ENCODE measurements around the gene GALNTL6. TPM values are rescaled to one million over a fixed set of nuclear protein-coding genes. Genes with fewer than 3 reads are reported as not detected.

The GALNTL6 gene
- total and polyA plus RNA-seq, 2 experiments from 2014 or later, result 0.38 to 0.40 TPM

DNA sequence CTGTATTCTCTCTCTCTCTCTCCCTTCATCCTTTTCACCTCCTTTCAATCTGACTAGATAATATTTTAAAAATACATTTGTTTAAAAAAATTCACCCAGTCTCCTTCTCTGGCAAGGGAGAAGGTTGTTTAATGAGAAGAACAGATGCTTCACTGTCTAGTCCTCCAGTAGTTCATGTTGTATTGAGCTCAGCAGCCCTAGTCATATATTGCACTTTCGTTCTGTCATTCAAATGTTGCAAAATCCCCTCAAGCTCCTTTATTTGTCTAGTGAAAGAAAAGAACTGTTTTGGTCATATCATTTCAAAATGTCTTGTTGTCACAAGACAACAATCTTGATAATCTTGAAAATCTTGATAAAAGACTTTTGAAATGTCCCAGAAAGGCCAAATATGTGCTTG lies 248.0 kb downstream of the GALNTL6 start (continued):
- TF ChIP-seq, protein P1, sequence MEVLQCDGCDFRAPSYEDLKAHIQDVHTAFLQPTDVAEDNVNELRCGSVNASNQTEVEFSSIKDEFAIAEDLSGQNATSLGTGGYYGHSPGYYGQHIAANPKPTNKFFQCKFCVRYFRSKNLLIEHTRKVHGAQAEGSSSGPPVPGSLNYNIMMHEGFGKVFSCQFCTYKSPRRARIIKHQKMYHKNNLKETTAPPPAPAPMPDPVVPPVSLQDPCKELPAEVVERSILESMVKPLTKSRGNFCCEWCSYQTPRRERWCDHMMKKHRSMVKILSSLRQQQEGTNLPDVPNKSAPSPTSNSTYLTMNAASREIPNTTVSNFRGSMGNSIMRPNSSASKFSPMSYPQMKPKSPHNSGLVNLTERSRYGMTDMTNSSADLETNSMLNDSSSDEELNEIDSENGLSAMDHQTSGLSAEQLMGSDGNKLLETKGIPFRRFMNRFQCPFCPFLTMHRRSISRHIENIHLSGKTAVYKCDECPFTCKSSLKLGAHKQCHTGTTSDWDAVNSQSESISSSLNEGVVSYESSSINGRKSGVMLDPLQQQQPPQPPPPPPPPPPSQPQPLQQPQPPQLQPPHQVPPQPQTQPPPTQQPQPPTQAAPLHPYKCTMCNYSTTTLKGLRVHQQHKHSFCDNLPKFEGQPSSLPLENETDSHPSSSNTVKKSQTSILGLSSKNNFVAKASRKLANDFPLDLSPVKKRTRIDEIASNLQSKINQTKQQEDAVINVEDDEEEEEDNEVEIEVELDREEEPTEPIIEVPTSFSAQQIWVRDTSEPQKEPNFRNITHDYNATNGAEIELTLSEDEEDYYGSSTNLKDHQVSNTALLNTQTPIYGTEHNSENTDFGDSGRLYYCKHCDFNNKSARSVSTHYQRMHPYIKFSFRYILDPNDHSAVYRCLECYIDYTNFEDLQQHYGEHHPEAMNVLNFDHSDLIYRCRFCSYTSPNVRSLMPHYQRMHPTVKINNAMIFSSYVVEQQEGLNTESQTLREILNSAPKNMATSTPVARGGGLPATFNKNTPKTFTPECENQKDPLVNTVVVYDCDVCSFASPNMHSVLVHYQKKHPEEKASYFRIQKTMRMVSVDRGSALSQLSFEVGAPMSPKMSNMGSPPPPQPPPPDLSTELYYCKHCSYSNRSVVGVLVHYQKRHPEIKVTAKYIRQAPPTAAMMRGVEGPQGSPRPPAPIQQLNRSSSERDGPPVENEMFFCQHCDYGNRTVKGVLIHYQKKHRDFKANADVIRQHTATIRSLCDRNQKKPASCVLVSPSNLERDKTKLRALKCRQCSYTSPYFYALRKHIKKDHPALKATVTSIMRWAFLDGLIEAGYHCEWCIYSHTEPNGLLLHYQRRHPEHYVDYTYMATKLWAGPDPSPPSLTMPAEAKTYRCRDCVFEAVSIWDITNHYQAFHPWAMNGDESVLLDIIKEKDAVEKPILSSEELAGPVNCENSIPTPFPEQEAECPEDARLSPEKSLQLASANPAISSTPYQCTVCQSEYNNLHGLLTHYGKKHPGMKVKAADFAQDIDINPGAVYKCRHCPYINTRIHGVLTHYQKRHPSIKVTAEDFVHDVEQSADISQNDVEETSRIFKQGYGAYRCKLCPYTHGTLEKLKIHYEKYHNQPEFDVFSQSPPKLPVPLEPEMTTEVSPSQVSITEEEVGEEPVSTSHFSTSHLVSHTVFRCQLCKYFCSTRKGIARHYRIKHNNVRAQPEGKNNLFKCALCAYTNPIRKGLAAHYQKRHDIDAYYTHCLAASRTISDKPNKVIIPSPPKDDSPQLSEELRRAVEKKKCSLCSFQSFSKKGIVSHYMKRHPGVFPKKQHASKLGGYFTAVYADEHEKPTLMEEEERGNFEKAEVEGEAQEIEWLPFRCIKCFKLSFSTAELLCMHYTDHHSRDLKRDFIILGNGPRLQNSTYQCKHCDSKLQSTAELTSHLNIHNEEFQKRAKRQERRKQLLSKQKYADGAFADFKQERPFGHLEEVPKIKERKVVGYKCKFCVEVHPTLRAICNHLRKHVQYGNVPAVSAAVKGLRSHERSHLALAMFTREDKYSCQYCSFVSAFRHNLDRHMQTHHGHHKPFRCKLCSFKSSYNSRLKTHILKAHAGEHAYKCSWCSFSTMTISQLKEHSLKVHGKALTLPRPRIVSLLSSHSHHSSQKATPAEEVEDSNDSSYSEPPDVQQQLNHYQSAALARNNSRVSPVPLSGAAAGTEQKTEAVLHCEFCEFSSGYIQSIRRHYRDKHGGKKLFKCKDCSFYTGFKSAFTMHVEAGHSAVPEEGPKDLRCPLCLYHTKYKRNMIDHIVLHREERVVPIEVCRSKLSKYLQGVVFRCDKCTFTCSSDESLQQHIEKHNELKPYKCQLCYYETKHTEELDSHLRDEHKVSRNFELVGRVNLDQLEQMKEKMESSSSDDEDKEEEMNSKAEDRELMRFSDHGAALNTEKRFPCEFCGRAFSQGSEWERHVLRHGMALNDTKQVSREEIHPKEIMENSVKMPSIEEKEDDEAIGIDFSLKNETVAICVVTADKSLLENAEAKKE (CRISPR knock-in tag; IDR thresholded peaks at IDR 0.05), result no peak
- TF ChIP-seq STAT1 (IDR thresholded peaks at IDR 0.05; ENCODE audit: unreplicated experiment) (no peak), ZNF331 (CRISPR knock-in tag; IDR thresholded peaks at IDR 0.05; ENCODE audit: low read depth) (no peak), NANOG (IDR thresholded peaks at IDR 0.05; ENCODE audit: borderline replicate concordance) (no peak), POLR2AphosphoS5 (IDR thresholded peaks at IDR 0.05; ENCODE audit: low read depth) (no peak), CREB1 (CRISPR knock-in tag; IDR thresholded peaks at IDR 0.05; ENCODE audit: low read depth) (no peak), EZH2 (IDR thresholded peaks at IDR 0.05; ENCODE audit: low read depth, unreplicated experiment) (no peak), ZNF114 (CRISPR knock-in tag; IDR thresholded peaks at IDR 0.05) (no peak), JUNB (IDR thresholded peaks at IDR 0.05; ENCODE audit: unreplicated experiment) (no peak)
- TF ChIP-seq, protein P2, sequence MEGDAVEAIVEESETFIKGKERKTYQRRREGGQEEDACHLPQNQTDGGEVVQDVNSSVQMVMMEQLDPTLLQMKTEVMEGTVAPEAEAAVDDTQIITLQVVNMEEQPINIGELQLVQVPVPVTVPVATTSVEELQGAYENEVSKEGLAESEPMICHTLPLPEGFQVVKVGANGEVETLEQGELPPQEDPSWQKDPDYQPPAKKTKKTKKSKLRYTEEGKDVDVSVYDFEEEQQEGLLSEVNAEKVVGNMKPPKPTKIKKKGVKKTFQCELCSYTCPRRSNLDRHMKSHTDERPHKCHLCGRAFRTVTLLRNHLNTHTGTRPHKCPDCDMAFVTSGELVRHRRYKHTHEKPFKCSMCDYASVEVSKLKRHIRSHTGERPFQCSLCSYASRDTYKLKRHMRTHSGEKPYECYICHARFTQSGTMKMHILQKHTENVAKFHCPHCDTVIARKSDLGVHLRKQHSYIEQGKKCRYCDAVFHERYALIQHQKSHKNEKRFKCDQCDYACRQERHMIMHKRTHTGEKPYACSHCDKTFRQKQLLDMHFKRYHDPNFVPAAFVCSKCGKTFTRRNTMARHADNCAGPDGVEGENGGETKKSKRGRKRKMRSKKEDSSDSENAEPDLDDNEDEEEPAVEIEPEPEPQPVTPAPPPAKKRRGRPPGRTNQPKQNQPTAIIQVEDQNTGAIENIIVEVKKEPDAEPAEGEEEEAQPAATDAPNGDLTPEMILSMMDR (conservative IDR thresholded peaks at IDR 0.05; ENCODE audit: low read depth in 2 of 2), result no peak
